KMS-11 (cell line): ENCODE measurements around the gene KDM2B.

Experiments used
- H2AFZ ChIP-seq: fragments of 200-600 bp; sonication (generic); 2 replicates; pipeline ENCODE4 v1.6.1; 2016; ENCODE audit warnings: antibody characterized with exemption, mixed run types, low read depth
- H3K27ac ChIP-seq: fragments of 200-600 bp; sonication (generic); 2 replicates; pipeline ENCODE4 v1.6.1; 2016; ENCODE audit warnings: mild to moderate bottlenecking, mixed run types
- H3K27me3 ChIP-seq: fragments of 200-600 bp; sonication (generic); 2 replicates; pipeline ENCODE4 v1.6.1; 2017; ENCODE audit warnings: mild to moderate bottlenecking, low read depth, mixed run types, moderate library complexity; ENCODE audit not compliant: insufficient read depth
- H3K36me3 ChIP-seq: fragments of 200-600 bp; sonication (generic); 2 replicates; pipeline ENCODE4 v1.6.1; 2017; ENCODE audit warnings: mild to moderate bottlenecking, mixed run types; ENCODE audit not compliant: insufficient read depth
- H3K4me1 ChIP-seq: fragments of 200-600 bp; sonication (generic); 2 replicates; pipeline ENCODE4 v1.6.1; 2016; ENCODE audit warnings: mild to moderate bottlenecking, low read depth, mixed run types; ENCODE audit not compliant: poor library complexity, severe bottlenecking
- H3K4me2 ChIP-seq: fragments of 200-600 bp; sonication (generic); 2 replicates; pipeline ENCODE4 v1.7.0; 2016; ENCODE audit warnings: mild to moderate bottlenecking, mixed run types
- H3K4me3 ChIP-seq: fragments of 200-600 bp; sonication (generic); IDR thresholded peaks from 2 replicates; pipeline ENCODE4 v1.6.1; 2017; ENCODE audit warnings: low read depth, low read length, mixed read lengths; ENCODE audit not compliant: insufficient read depth
- H3K79me2 ChIP-seq: fragments of 200-600 bp; sonication (generic); 2 replicates; pipeline ENCODE4 v1.6.1; 2016; ENCODE audit warnings: low read depth, mixed run types; ENCODE audit not compliant: insufficient read depth
- H3K9ac ChIP-seq: fragments of 200-600 bp; sonication (generic); 2 replicates; pipeline ENCODE4 v1.6.1; 2016; ENCODE audit warnings: mild to moderate bottlenecking, mixed run types
- H4K20me1 ChIP-seq: fragments of 200-600 bp; sonication (generic); 2 replicates; pipeline ENCODE4 v1.6.1; 2016; ENCODE audit warnings: mild to moderate bottlenecking, mixed run types; ENCODE audit not compliant: insufficient read depth
- TF ChIP-seq, protein P1 (sequence below): fragments of 200-600 bp; sonication (generic); conservative IDR thresholded peaks from 2 replicates; pipeline ENCODE4 v1.6.1; 2017; ENCODE audit warnings: low read depth, mild to moderate bottlenecking, antibody characterized with exemption, low read length, moderate library complexity, mixed read lengths

KDM2B gene

DNA sequence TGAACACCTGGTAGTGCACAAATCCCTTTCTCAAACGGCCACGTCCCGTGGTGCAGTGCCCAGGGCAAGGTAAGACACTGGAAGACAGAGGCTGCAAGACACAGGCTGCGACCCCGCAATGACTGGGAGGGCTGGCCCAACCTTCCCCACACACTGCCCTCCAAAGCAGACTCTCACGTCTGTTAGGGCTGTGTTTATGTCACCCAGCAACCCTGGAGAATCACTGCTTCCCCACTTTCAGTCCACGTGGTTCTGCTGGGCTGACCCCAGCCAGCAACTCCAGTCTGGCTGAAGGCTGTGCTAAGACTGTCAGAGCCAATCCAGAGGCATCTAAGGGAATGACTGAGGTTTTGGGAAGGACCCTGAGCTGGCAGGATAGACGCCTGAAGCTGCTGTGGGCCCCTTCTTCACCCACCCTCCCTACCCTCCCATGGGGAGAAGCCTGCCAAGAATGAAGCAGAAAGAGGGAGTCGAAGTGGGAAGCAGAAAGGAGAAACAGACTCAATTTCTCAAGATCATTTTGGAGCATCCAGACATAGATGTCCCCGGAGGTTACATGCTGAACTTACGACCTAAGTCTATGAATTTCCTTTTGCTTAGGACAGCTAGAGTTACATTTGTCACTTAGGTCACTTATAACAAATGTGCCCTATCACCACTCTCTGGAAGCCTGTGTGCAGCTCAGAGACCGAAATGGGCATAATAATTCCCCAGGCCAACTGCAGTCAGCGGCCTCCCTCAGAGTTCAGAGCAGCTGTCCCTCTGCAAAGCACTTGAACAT, 11.7 kb downstream of the KDM2B start:
- H3K27me3 ChIP-seq: no peaks in the 10 kb centered on the region
- H3K4me2 ChIP-seq: no peak overlapping the region
- no peaks in the 10 kb centered on the region for H3K36me3 ChIP-seq
- peaks cover 6% of the 10 kb centered on the region for H3K4me1 ChIP-seq
- TF ChIP-seq, protein P1, sequence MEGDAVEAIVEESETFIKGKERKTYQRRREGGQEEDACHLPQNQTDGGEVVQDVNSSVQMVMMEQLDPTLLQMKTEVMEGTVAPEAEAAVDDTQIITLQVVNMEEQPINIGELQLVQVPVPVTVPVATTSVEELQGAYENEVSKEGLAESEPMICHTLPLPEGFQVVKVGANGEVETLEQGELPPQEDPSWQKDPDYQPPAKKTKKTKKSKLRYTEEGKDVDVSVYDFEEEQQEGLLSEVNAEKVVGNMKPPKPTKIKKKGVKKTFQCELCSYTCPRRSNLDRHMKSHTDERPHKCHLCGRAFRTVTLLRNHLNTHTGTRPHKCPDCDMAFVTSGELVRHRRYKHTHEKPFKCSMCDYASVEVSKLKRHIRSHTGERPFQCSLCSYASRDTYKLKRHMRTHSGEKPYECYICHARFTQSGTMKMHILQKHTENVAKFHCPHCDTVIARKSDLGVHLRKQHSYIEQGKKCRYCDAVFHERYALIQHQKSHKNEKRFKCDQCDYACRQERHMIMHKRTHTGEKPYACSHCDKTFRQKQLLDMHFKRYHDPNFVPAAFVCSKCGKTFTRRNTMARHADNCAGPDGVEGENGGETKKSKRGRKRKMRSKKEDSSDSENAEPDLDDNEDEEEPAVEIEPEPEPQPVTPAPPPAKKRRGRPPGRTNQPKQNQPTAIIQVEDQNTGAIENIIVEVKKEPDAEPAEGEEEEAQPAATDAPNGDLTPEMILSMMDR: no peak
- H3K27ac ChIP-seq: no peak overlapping the region
- no peak overlapping the region for H2AFZ ChIP-seq
- no peak overlapping the region for H3K9ac ChIP-seq
- H3K4me3 ChIP-seq: no peak overlapping the region
- H4K20me1 ChIP-seq: no peaks in the 10 kb centered on the region
- no peaks in the 10 kb centered on the region for H3K79me2 ChIP-seq

DNA sequence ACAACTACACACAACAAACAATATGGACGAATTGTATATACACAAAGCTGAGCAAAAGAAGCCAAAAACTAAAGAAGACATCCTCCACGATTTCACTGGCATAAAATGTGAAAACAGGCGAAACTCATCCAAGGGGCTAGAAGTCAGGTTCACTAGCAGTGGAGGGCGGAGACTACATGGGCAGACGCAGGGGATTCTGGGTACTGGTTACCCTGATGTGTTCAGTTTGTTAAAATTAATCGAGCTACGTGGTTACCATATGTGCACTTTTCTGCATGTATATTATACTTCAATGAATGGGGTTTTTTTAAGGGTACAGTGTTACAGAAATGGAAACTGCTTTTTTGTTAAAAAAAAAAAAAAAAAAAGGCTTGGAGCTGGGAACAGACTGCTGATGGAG, 12.3 kb downstream of the KDM2B start:
- TF ChIP-seq, protein P1: no peak
- peaks cover 6% of the 10 kb centered on the region for H3K4me1 ChIP-seq
- no peak overlapping the region for H3K4me3 ChIP-seq
- no peaks in the 10 kb centered on the region for H4K20me1 ChIP-seq
- no peaks in the 10 kb centered on the region for H3K27me3 ChIP-seq
- H3K79me2 ChIP-seq: no peaks in the 10 kb centered on the region
- H3K4me2 ChIP-seq: no peak overlapping the region
- no peaks in the 10 kb centered on the region for H3K36me3 ChIP-seq
- no peak overlapping the region for H2AFZ ChIP-seq
- no peak overlapping the region for H3K27ac ChIP-seq
- H3K9ac ChIP-seq: no peak overlapping the region

DNA sequence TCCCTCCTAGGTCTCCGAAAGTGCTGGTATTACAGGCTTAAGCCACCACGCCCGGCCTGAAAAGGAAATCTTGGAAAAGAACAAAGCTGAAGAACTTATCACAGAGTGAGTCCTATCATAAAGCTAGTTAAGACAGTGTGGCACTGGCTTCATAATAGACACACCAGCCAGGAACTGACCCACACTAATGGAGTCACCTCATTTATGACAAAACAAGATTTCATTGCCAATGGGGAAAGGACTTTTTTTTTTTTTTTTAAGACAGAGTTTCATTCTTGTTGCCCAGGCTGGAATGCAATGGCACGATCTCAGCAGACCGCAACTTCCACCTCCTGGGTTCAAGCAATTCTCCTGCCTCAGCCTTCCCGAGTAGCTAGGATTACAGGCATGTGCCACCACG, 15.7 kb downstream of the KDM2B start:
- Histone ChIP-seq H3K9ac (no peak overlapping the region), H3K4me3 (no peak overlapping the region)
- TF ChIP-seq, protein P1: no peak

DNA sequence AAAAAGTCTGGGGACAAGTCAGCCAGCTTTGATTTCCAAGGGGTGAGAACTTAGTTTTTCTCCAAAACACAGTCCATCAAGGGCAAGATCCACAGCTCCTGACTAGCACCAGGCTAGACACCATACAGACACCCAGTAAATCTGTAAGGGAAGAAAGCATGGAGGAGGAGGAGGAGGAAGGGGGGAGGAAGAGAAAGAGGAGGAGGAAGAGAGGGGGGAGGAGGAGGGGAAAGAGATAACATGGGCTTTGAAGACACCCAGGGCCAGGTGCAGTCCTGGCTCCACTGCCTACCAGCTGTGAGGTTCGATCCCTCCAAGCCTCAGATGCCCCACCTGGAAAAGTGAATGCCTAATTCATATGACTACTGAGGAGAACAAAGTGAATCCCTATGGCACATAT, 18.3 kb downstream of the KDM2B start:
- Histone ChIP-seq H3K79me2 (no peaks in the 10 kb centered on the region), H3K4me3 (no peak overlapping the region), H3K9ac (no peak overlapping the region), H3K27ac (no peak overlapping the region), H4K20me1 (no peaks in the 10 kb centered on the region), H3K4me2 (no peak overlapping the region), H3K4me1 (no peaks in the 10 kb centered on the region), H3K36me3 (no peaks in the 10 kb centered on the region), H2AFZ (no peak overlapping the region), H3K27me3 (no peaks in the 10 kb centered on the region)
- TF ChIP-seq, protein P1: no peak

More for the DNA sequence above, 15.7 kb downstream of the KDM2B start:
- no peaks in the 10 kb centered on the region for H3K79me2 ChIP-seq
- H4K20me1 ChIP-seq: no peaks in the 10 kb centered on the region
- H3K4me2 ChIP-seq: no peak overlapping the region
- no peak overlapping the region for H2AFZ ChIP-seq
- peaks cover 6% of the 10 kb centered on the region for H3K4me1 ChIP-seq
- H3K36me3 ChIP-seq: no peaks in the 10 kb centered on the region
- no peaks in the 10 kb centered on the region for H3K27me3 ChIP-seq
- H3K27ac ChIP-seq: no peak overlapping the region
